ENCODE data around the gene UBASH3A.

The UBASH3A gene

GRCh38 chr21:42423685-42424084 lies 20.0 kb downstream of the UBASH3A start:
- H3K4me3 ChIP-seq (ENCODE audit: low read depth, low read length) = no peak overlapping the region
- in situ Hi-C loops (cut with HindIII; ENCODE audit: low sequenced_read_pairs) = no loop called here
- no peak for DNase-seq (ENCODE audit: low read depth)
- TF ChIP-seq CTCF (IDR thresholded peaks at IDR 0.05; ENCODE audit: low read depth, low read length, missing control alignments) = no peak

- in situ Hi-C loops (cut with HindIII; ENCODE audit: low sequenced_read_pairs) = no loop called here
- no peak for TF ChIP-seq CTCF (IDR thresholded peaks at IDR 0.05; ENCODE audit: low read depth, low read length, missing control alignments)
- DNase-seq (ENCODE audit: low read depth) = no peak
- H3K4me3 ChIP-seq (ENCODE audit: low read depth, low read length) = no peak overlapping the region
These were observed 21.3 kb downstream of the UBASH3A start for GRCh38 chr21:42424914-42425541.

GRCh38 chr21:42425591-42425990 lies 21.9 kb downstream of the UBASH3A start:
- no peak for TF ChIP-seq CTCF (IDR thresholded peaks at IDR 0.05; ENCODE audit: low read depth, low read length, missing control alignments)
- no peak for DNase-seq (ENCODE audit: low read depth)
- no peak overlapping the region for H3K4me3 ChIP-seq (ENCODE audit: low read depth, low read length)
- in situ Hi-C loops (cut with HindIII; ENCODE audit: low sequenced_read_pairs) = no loop called here

DNA sequence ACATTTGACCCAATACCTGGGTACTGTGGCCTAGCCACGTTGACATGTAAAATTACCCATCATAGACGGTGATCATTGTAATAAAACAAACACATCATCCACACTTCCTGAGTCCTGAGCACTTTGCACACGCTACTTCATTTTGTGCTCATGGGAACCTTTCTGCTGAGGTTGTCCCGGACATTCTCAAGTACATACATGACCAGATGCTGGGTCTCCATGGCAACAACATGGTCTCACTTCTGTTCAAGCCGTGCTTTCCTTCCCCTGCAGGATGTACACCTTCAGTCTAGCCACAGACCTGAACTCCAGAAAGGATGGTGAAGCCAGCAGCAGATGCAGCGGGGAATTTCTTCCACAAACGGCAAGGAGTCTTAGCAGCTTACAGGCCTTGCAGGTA lies 22.7 kb downstream of the UBASH3A start:
- no peak for TF ChIP-seq CTCF (IDR thresholded peaks at IDR 0.05; ENCODE audit: low read depth, low read length, missing control alignments)
- in situ Hi-C loops (cut with HindIII; ENCODE audit: low sequenced_read_pairs) = no loop called here
- no peak overlapping the region for H3K4me3 ChIP-seq (ENCODE audit: low read depth, low read length)
- no peak for DNase-seq (ENCODE audit: low read depth)

DNA sequence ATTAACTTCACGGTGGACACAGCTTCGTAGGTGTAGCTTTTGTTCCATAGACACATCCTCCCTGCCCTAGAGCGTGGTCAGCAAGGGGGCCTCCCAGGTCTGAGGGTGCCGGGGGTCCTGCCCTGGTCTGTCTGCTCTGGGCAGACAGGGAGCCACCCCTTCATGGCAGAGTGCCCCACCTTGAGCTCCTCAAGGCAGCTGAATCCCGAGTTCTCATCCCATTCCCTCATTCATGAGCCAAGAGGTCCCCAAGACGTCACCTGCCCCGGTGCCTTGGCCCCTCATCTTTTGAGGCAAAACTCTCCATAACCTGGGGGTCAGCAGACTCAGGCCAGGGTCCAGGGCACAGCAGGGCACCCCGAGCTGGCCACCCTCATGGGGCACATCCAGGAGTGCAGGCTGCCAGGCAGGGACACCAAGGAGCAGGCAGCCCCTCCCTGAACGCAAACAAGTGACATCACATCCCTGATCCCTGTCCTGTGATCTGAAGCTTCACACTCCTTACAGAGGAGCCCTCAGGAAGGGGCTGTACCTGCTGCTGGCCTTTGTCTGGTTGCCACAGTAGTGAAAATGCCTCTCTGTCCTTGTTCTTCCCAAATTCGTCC lies 23.3 kb downstream of the UBASH3A start:
- in situ Hi-C loops (cut with HindIII; ENCODE audit: low sequenced_read_pairs) = no loop called here

GRCh38 chr21:42427809-42428419 lies 24.2 kb downstream of the UBASH3A start:
- no peak overlapping the region for H3K4me3 ChIP-seq (ENCODE audit: low read depth, low read length)
- in situ Hi-C loops (cut with HindIII; ENCODE audit: low sequenced_read_pairs) = no loop called here
- DNase-seq (ENCODE audit: low read depth) = no peak
- TF ChIP-seq CTCF (IDR thresholded peaks at IDR 0.05; ENCODE audit: low read depth, low read length, missing control alignments) = no peak

More for the DNA sequence above, 23.3 kb downstream of the UBASH3A start:
- no peak for TF ChIP-seq CTCF (IDR thresholded peaks at IDR 0.05; ENCODE audit: low read depth, low read length, missing control alignments)
- DNase-seq (ENCODE audit: low read depth) = no peak
- H3K4me3 ChIP-seq (ENCODE audit: low read depth, low read length) = no peak overlapping the region
